Mucosa of descending colon (tissue), 3 donors: ENCODE data around the gene FBXW4. TPM values are rescaled to one million over a fixed set of nuclear protein-coding genes. Genes with fewer than 3 reads are reported as not detected.

Experiments
- ATAC-seq: fragments of 200-7000 bp; cut with Tn5 transposase; one replicate; pipeline ENCODE4 v1.9.1; 2020; ENCODE audit warnings: mild to moderate bottlenecking, moderate library complexity
- DNase-seq, 3 donors: peaks; one replicate each; pipeline ENCODE4 v3.0.0-alpha.2; 2020
- H3K36me3 ChIP-seq: fragments of 200-600 bp; one replicate; pipeline ENCODE4 v1.8.0; 2021; ENCODE audit warnings: low read depth, mild to moderate bottlenecking
- H3K4me1 ChIP-seq: fragments of 200-600 bp; one replicate; pipeline ENCODE4 v1.8.0; 2021; ENCODE audit warnings: low read depth, mild to moderate bottlenecking
- H3K4me3 ChIP-seq: fragments of 200-600 bp; one replicate; pipeline ENCODE4 v1.8.0; 2021; ENCODE audit warnings: mild to moderate bottlenecking
- H3K9me3 ChIP-seq: fragments of 200-600 bp; one replicate; pipeline ENCODE4 v1.8.0; 2021; ENCODE audit warnings: mild to moderate bottlenecking
- CTCF ChIP-seq: fragments of 200-600 bp; IDR thresholded peaks from one replicate; pipeline ENCODE4 v1.8.0; 2022; ENCODE audit warnings: antibody characterized with exemption, mild to moderate bottlenecking
- intact Hi-C, 2 donors: fragments of 100-400 bp; cut with DNase I in 1 of 2; cut with micrococcal nuclease in 1 of 2; formaldehyde crosslinking; loops; one replicate each; pipeline versions ENCODE4 v1.11.0 to v1.11.1; 2022; cut with DNase I, micrococcal nuclease
- total RNA-seq, 3 donors: library from RNA; stranded (reverse); fragmentation: NEBNext Ultra II Directional in 2 of 3; extraction: Animal tissue kit (Norgen Biotek cat#: 25700) in 2 of 3; gene quantifications; one replicate each; pipeline versions ENCODE4 v1.2.1 to v1.2.4, GENCODE V29; 2021 to 2023
- donor health status: DM: no; HTN: no; CAD: no; lungs with moderate emphysema.
- donor health status: DM: no; HTN: no; CAD: no.
- donor health status: DM: no; HTN: yes; CAD: no.

FBXW4 gene
- total RNA-seq, 3 donors from 2014 or later: 57.3 to 126 (median 73.3) TPM

GRCh38 chr10:101726115-101726387 is 31.1 kb upstream of the FBXW4 start:
- Histone ChIP-seq H3K36me3 (no peaks in the 10 kb centered on the region), H3K4me1 (peaks cover 7% of the 10 kb centered on the region), H3K4me3 (no peak overlapping the region), H3K9me3 (no peaks in the 10 kb centered on the region)
- TF ChIP-seq CTCF: no peak
- DNase-seq: peak in 1 of 3 donors; percentile 48
- no peak for ATAC-seq
- intact Hi-C loops: no loop called here

GRCh38 chr10:101725296-101726114 is 30.5 kb upstream of the FBXW4 start:
- H3K4me1 ChIP-seq: peaks cover 7% of the 10 kb centered on the region
- H3K4me3 ChIP-seq: no peak overlapping the region
- intact Hi-C loops: no loop called here
- no peaks in the 10 kb centered on the region for H3K36me3 ChIP-seq
- DNase-seq (peak; percentile 17 to 64 (median 60)), ATAC-seq (peak; percentile 98)
- no peak for TF ChIP-seq CTCF
- H3K9me3 ChIP-seq: no peaks in the 10 kb centered on the region

- Histone ChIP-seq H3K9me3 (no peaks in the 10 kb centered on the region), H3K4me1 (peaks cover 7% of the 10 kb centered on the region), H3K4me3 (no peak overlapping the region), H3K36me3 (no peaks in the 10 kb centered on the region)
- ATAC-seq (no peak), DNase-seq (no peak)
- intact Hi-C loops: no loop called here
- no peak for TF ChIP-seq CTCF
These were observed 29.5 kb upstream of the FBXW4 start for GRCh38 chr10:101724446-101724845.

GRCh38 chr10:101723176-101723575 is 28.2 kb upstream of the FBXW4 start:
- TF ChIP-seq CTCF: no peak
- no peak for DNase-seq
- intact Hi-C loops: no loop called here

GRCh38 chr10:101721806-101722205 is 26.8 kb upstream of the FBXW4 start:
- Histone ChIP-seq H3K4me3 (no peak overlapping the region), H3K36me3 (no peaks in the 10 kb centered on the region), H3K9me3 (no peaks in the 10 kb centered on the region), H3K4me1 (peaks cover 7% of the 10 kb centered on the region)
- no peak for DNase-seq
- ATAC-seq: no peak
- TF ChIP-seq CTCF: no peak
- intact Hi-C loops: no loop called here

More at GRCh38 chr10:101723176-101723575, 28.2 kb upstream of the FBXW4 start:
- H3K4me1 ChIP-seq: peaks cover 7% of the 10 kb centered on the region
- ATAC-seq: no peak
- H3K4me3 ChIP-seq: no peak overlapping the region
- no peaks in the 10 kb centered on the region for H3K36me3 ChIP-seq
- H3K9me3 ChIP-seq: no peaks in the 10 kb centered on the region
